Heart left ventricle (tissue), 13 donors: ENCODE results near the gene ANKRD18B.

Experiments used
- POLR2A ChIP-seq, 2 donors: fragments of 450-650 bp; IDR thresholded peaks; one replicate each; pipeline ENCODE4 v1.6.1; 2017; ENCODE audit warnings: antibody characterized with exemption in 2 of 2, mild to moderate bottlenecking in 2 of 2, moderate library complexity in 2 of 2
- TF ChIP-seq, protein P1 (sequence below), 12 donors: fragments of 200-600 bp; sonication (generic) in 4 of 12; IDR thresholded peaks; one replicate each; pipeline versions ENCODE4 v1.5.0 to v1.8.0; 2018 to 2022; ENCODE audit warnings: antibody characterized with exemption in 12 of 12, mild to moderate bottlenecking in 5 of 12
- donor health status: ischemic (EF 13 %, LVEDD 7.1; RV severe dilation, severe dysfunction).
- donor health status: DM: no; HTN: yes; CAD: no.
- donor health status: DM: no; HTN: no; CAD: no.
- donor health status: ischemic (EF 25% LVEDD 6.9; RV normal size, moderate dysfunction).
- donor health status: ischemic (EF 25% LVEDD 5.7; RV mildly dilated, moderate dysfunction).
- donor health status: ischemic (EF 35%, LVEDD 5.7; RV mildly dilated, moderate dysfunction).
- donor health status: nonischemic (EF 11% LVEDD 7.7; RV severe dilation, severe dysfunction).
- donor health status: DM: yes; HTN: yes; CAD: no.
- donor health status: PGD.
- donor health status: ischemic (EF 29% LVEDD 5.4; RV normal size, mild dysfunction).
- donor health status: nonischemic (EF 23%, LVEDD 6.1; RV moderate dilation, normal function).

DNA sequence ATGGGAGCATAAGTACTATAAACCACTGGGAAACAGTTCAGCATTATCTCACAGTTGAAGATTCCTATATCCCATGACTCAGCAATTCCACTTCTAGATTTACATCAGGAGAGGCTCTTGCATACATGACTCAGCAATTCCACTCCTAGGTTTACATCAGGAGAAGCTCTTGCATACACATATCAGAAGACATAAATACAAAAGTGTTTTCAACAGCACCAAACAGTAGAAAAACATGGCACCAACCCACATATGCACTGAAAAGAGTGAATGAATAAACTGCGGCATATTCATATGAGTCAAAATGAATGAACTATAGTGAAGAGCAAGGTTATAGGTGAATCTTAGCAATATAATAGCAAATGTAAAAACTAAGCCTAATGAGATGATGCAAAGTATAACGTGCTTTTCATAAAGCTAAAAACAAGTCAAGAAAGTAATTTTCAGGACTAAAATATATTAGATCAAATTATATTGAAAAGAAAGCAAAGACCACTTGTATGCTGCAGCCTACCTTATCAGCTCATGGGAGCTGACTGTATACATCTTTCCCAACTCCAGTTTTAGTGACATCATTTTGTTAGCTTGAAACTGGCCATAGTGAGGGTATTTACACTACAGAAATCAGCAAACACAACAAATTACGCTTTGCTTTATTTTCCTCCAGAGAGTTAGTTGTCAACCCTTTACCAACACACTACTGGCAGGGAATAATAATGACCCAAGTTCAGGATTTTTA, 95.8 kb downstream of the ANKRD18B start:
- TF ChIP-seq, protein P1, sequence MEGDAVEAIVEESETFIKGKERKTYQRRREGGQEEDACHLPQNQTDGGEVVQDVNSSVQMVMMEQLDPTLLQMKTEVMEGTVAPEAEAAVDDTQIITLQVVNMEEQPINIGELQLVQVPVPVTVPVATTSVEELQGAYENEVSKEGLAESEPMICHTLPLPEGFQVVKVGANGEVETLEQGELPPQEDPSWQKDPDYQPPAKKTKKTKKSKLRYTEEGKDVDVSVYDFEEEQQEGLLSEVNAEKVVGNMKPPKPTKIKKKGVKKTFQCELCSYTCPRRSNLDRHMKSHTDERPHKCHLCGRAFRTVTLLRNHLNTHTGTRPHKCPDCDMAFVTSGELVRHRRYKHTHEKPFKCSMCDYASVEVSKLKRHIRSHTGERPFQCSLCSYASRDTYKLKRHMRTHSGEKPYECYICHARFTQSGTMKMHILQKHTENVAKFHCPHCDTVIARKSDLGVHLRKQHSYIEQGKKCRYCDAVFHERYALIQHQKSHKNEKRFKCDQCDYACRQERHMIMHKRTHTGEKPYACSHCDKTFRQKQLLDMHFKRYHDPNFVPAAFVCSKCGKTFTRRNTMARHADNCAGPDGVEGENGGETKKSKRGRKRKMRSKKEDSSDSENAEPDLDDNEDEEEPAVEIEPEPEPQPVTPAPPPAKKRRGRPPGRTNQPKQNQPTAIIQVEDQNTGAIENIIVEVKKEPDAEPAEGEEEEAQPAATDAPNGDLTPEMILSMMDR (IDR thresholded peaks at IDR 0.05), result no peak
- TF ChIP-seq POLR2A (IDR thresholded peaks at IDR 0.05), result no peak
